Measurements from ENCODE around the gene POLR2F. TPM values are rescaled to one million over a fixed set of nuclear protein-coding genes. Genes with fewer than 3 reads are reported as not detected.

POLR2F gene
- total RNA-seq, 2 experiments from 2014 or later: 20.2 to 21.1 TPM

- no peaks in the 10 kb centered on the region for H3K4me1 ChIP-seq (ENCODE audit: insufficient read depth, low read length)
- peaks cover 52% of the 10 kb centered on the region for H3K36me3 ChIP-seq (ENCODE audit: insufficient read depth, low read length)
- CTCF ChIA-PET: no interaction called here
- no peaks in the 10 kb centered on the region for H3K9me3 ChIP-seq (ENCODE audit: control insufficient read depth in 1 of 2, insufficient read depth in 1 of 2, low read length in 2 of 2)
- no peaks in the 10 kb centered on the region for H3K9me3 Mint-ChIP-seq
- ATAC-seq (ENCODE audit: poor library complexity): no peak
- intact Hi-C loops (cut with DNase I, micrococcal nuclease): no loop called here
- H3K27me3 Mint-ChIP-seq: no peaks in the 10 kb centered on the region
- H3K4me1 Mint-ChIP-seq (ENCODE audit: low read depth): peaks cover 6% of the 10 kb centered on the region
- no peak for DNase-seq
- peaks cover 58% of the 10 kb centered on the region for H3K36me3 Mint-ChIP-seq (ENCODE audit: low read depth)
- H3K27me3 ChIP-seq (ENCODE audit: control insufficient read depth in 1 of 2, insufficient read depth in 2 of 2, low read length in 2 of 2): no peaks in the 10 kb centered on the region
- no peak overlapping the region for H3K27ac ChIP-seq (ENCODE audit: low read depth in 1 of 2, low read length in 2 of 2)
- no peak overlapping the region for H3K4me3 Mint-ChIP-seq
- POLR2A ChIA-PET: no interaction called here
- no peak overlapping the region for H3K27ac Mint-ChIP-seq
- H3K4me3 ChIP-seq (ENCODE audit: low read length): no peak overlapping the region
- no peak for TF ChIP-seq CTCF (IDR thresholded peaks at IDR 0.05)
These were observed 13.6 kb downstream of the POLR2F start for GRCh38 chr22:37967147-37967546.

- intact Hi-C loops (cut with DNase I, micrococcal nuclease): no loop called here
- Mint-ChIP-seq H3K9me3 (no peaks in the 10 kb centered on the region), H3K4me3 (no peak overlapping the region), H3K36me3 (ENCODE audit: low read depth) (peaks cover 55% of the 10 kb centered on the region), H3K27me3 (no peaks in the 10 kb centered on the region), H3K27ac (no peak overlapping the region), H3K4me1 (ENCODE audit: low read depth) (peaks cover 6% of the 10 kb centered on the region)
- DNase-seq (no peak), ATAC-seq (ENCODE audit: poor library complexity) (no peak)
- POLR2A ChIA-PET: no interaction called here
- no peak overlapping the region for H3K27ac ChIP-seq (ENCODE audit: low read depth in 1 of 2, low read length in 2 of 2)
- H3K4me1 ChIP-seq (ENCODE audit: insufficient read depth, low read length): no peaks in the 10 kb centered on the region
- H3K4me3 ChIP-seq (ENCODE audit: low read length): no peak overlapping the region
- H3K27me3 ChIP-seq (ENCODE audit: control insufficient read depth in 1 of 2, insufficient read depth in 2 of 2, low read length in 2 of 2): no peaks in the 10 kb centered on the region
- TF ChIP-seq CTCF (IDR thresholded peaks at IDR 0.05): no peak
- H3K36me3 ChIP-seq (ENCODE audit: insufficient read depth, low read length): peaks cover 55% of the 10 kb centered on the region
- CTCF ChIA-PET: no interaction called here
- no peaks in the 10 kb centered on the region for H3K9me3 ChIP-seq (ENCODE audit: control insufficient read depth in 1 of 2, insufficient read depth in 1 of 2, low read length in 2 of 2)
These were observed 14.3 kb downstream of the POLR2F start for GRCh38 chr22:37967637-37968451.

GRCh38 chr22:37968452-37969251, 15.2 kb downstream of the POLR2F start:
- no peaks in the 10 kb centered on the region for H3K9me3 ChIP-seq (ENCODE audit: control insufficient read depth in 1 of 2, insufficient read depth in 1 of 2, low read length in 2 of 2)
- H3K9me3 Mint-ChIP-seq: no peaks in the 10 kb centered on the region
- no peaks in the 10 kb centered on the region for H3K27me3 Mint-ChIP-seq
- POLR2A ChIA-PET: no interaction called here
- intact Hi-C loops (cut with DNase I, micrococcal nuclease): no loop called here
- peaks cover 6% of the 10 kb centered on the region for H3K4me1 Mint-ChIP-seq (ENCODE audit: low read depth)
- TF ChIP-seq CTCF (IDR thresholded peaks at IDR 0.05): no peak
- H3K4me3 ChIP-seq (ENCODE audit: low read length): no peak overlapping the region
- ATAC-seq (ENCODE audit: poor library complexity) (no peak), DNase-seq (no peak)
- no peak overlapping the region for H3K4me3 Mint-ChIP-seq
- no peak overlapping the region for H3K27ac Mint-ChIP-seq
- CTCF ChIA-PET: no interaction called here
- H3K36me3 ChIP-seq (ENCODE audit: insufficient read depth, low read length): peaks cover 55% of the 10 kb centered on the region
- peaks cover 50% of the 10 kb centered on the region for H3K36me3 Mint-ChIP-seq (ENCODE audit: low read depth)
- H3K27me3 ChIP-seq (ENCODE audit: control insufficient read depth in 1 of 2, insufficient read depth in 2 of 2, low read length in 2 of 2): no peaks in the 10 kb centered on the region
- H3K27ac ChIP-seq (ENCODE audit: low read depth in 1 of 2, low read length in 2 of 2): no peak overlapping the region
- no peaks in the 10 kb centered on the region for H3K4me1 ChIP-seq (ENCODE audit: insufficient read depth, low read length)
